NCI-H460 (cell line): ENCODE results near the gene PAK1. TPM values are rescaled to one million over a fixed set of nuclear protein-coding genes. Genes with fewer than 3 reads are reported as not detected.

Source experiments
- DNase-seq: peaks from one replicate; pipeline ENCODE4 v3.0.0-alpha.2; 2016; ENCODE audit warnings: low read depth; ENCODE audit errors: extremely low read depth
- total RNA-seq: library from RNA; depleted of rRNA; stranded (reverse); fragments of >200 nt; shearing (Covaris generic); gene quantifications from 2 replicates; pipeline ENCODE4 v1.2.3, GENCODE V29; 2014

Gene PAK1
- total RNA-seq, 1 experiment from 2014 or later, result 18.4 TPM

DNA sequence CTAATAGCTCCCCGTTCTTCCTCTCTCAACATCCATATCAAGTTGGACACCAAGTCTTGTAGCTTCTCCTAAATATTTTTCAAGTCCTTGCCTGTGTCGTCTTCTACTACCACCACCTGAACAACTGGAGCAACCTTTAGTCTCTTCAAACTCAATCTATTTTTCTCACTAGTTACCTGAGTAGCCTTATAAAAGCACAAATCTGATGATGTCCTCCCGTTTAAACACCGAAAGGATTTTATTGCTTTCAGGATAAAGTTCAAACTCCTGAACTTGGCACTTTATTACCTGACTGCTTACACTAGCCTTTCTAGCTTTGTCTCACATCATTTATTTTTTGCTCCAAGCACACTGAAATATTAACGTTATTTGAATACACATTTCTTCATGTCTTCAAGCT lies 1.3 kb upstream of the PAK1 start:
- no peak for DNase-seq

DNA sequence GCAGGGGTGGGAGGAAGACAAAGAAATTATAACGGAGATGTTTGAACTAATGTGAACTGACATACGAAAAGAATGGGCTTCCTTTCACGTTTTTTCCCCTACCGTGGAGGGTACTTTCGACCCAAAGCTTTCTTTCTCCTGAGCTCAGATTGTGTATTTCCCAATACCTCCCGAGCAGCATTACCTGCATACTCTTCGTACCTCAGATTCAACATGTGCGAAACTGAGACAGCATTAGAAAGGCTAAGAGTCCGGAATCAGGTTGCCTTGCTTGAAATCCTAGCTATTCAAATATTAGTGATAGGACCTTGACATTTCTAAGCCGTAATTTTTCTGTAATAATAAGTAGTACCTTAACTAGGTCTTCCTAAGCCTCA lies 778 bp upstream of the PAK1 start:
- no peak for DNase-seq

DNA sequence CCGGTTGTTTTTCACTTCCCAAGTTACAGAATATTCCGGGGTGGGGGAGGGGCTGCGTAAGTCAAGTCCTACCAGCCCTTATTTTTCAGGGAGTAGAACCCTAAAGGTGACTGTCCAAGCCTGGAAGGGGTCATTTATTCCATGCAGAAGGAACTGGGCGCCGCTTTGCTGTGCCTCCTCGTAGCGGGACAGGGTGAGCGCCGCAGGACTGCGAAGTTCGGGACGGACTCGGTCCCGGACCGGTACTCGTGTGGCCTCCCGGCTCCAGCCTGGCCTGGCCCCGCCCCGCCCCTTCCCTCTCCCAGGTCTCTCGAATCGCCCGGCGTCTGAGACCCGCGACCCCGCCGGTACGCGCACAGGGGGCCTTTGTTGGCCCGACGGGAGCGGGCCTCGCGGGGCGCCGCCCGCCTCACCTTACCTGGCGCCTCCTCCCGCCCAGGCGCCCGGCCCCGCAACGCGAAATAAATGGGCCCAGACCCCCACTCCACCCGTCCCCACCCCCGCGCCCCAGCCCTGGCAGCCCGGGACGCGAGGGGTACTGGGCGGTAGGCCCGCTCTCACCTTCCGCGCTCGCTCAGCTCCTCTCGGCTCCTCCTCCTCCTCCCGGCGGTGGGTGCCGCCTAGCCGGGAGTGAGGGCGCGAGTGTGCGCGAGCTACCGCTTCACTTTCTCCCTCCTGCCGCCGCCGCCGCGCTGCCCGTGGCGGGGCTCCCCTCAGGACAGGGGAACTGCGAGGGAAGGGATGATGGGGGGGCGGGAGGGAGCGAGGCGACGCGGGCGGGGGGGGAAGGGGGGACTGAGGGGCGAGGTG lies 698 bp downstream of the PAK1 start:
- no peak for DNase-seq

DNA sequence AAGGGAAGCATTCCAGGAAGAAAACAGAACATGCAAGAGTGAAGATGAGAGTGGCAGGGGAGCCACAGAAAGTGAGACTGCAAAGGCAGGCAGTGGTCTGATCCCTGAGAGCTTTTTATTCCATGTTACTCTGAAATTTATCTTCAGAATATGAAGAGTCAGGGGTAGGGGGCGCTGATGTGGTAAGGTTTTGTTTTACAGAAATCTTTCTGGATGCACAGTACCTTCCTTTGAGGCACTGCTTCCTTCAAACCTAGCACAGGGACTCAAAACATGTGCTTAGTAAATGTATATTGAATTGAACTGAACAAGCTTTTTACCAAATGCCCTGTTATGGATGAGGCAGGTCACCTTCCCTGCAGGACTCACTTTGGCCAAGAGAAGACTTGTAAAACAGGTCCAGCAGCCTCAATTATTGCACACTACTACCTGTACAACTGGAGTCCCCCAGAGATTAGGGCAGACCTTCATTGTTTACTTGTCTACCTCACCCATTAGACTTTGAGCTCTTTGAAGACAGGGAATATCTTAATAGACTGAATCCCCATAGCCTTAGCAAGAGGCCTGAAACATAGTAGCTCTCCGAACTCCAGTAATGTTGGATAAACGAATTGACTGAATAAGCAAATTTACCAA lies 2.2 kb downstream of the PAK1 start:
- DNase-seq, result no peak

DNA sequence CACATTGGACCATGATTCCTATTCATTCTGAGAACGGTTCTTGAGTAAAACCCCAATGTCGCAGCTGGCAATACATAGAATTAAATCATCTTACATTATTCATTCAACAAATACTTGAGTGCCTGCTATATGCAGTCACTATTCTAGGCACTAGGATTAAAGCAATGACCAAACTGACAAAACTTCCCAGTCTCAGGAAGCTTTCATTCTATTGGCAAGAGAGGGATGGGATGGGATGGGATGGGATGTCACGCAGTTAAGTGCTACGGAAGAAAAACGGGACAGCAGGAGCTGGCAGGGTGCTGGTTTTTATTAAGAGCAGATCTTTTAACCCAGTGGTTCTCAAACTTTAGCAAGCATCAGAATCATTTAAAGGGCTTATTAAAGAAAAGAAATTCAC lies 2.9 kb downstream of the PAK1 start:
- DNase-seq, result no peak

DNA sequence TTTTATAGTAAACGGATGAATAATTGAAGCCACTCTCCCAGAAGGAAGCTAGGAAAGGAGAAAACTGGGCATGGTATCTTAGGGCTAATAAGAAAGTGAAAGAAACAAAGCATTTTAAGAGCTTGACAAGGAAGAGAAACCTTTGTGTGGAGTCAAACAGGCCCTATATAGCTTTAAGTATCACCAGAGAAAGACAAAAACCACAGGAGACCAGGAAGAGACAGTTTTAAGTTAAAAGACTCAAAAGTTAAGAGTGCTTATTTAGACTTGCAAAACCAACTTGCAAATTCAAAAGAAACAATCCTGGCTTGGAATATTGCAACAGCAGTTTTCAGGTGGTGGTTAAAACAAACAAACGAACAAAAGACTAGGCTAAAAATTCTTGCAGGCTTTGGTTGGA lies 3.4 kb downstream of the PAK1 start:
- no peak for DNase-seq

DNA sequence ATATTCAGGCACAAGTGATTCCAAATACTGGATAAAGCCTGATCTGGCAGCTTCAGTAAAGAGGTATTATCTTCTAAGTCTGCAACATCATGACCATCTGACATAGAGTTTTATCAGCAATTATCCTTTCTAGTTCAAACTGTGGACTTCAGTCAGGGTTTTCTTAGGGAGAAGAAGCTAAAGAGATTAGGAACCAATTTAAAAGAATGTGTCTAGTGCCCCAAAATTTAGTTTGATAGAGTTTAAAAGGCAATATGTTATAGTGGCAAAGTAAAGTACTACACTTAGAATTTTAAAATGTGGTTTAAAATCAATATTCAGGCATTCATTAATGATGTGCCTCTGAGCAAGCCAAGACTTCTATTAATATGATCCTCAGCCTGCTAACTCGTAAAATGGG lies 5.4 kb downstream of the PAK1 start:
- DNase-seq, result no peak

DNA sequence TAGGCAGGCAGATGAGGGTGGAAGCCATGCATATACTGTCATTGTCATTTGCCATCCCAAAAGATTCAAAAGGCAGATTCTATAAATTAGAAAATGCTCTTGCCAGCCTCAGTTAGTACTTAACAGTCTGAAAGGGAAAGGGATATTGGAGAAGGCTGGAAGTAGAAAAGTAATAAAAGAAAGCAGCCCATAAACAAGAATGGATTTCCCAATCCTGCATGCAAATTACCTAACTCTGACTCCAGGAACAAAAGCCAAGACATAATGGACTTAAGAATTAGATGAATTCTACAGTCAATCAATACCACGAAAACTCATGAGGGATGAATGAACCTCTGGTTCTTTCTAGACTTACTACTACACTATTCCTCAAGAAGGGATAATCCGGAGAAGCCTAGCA lies 5.9 kb downstream of the PAK1 start:
- no peak for DNase-seq

DNA sequence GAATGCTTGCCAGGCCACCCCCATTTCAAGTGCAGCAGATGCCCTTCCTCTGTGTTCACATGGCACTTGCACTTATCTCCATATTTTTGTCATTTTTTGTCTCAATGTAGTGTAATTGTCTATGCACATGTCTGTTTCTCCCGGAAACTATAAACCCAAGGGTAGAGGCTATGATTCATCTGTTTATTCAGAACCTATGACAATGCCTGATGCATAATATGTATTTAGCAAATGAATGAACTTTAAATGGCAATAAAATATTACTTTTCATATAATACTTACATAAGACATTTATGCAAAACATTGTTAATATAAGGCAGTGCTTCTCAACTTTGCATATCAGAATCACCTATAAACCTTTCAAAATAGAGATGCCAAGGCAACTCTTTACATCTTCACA lies 6.7 kb downstream of the PAK1 start:
- DNase-seq, result no peak

DNA sequence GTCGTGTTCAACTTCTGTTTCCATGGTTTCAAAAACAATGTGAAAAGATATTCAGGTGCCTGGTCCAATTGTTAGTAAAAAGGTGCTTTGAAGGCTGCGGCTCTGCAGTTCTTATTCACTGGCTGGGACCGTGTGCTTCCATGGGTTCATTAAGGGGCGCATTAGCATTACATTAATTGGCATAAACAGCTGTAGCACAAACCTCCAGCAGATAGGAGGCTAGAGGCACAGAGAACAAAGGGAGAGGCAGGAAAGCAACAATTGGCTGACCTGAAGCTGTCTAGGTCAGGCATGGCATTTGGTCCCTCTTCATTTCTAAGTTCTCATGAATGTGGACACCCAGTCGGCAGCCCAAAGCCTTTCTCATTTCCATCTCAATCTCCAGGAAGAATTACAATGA lies 16.6 kb downstream of the PAK1 start:
- no peak for DNase-seq

DNA sequence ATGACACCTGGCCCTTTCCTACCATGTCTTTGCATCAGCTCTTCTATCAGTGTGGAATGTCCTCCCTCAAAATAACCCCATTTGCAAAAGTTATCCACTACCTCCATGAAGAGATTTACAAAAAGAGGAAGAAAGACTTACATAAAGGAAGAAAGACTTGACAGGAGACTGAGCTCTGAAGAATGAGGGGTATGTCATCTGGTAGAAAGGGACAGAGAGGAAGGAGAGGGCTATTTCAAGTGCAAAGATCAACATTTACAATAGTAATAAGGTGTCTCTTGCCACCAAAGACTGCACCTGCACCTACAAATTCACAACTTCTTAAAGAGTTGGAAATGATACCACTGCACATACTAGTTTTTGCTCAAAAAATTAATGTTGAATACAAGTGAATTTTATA lies 18.2 kb downstream of the PAK1 start:
- DNase-seq, result no peak

DNA sequence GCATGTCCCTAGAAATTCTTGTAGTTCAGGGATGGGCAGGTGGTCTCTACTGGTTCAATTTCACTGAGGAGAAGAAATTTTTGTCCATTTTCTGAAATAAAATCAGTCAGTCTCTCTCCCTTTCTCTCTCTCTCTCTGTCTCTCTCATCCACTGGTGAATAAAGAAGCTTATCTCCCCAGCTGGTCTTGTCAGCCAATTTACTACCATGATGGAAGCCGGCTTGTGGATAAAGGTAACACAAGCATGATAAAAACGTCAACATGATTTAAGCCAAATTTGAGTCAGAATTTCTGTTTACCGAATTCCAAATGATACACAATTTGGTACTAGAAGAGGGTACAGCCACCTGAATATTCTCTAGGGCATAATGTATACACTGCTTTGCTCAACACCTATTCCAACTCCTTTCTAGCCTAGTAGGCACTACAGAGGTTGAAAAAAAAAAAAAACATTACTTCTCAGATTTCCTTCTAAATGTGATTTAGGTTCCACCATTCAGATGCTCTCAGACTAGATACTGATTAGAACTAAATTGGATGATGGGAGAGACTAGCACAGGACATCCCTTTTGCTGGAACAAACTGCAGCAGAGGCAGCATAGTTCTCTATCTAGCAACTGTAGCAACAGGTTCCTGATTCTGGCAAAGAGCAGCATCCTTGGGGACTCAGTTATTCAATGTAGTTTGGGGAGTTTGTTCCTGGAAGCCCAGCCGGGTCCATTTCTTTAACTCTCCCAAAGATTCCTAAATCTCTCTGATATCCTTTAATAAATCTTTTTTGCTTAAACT lies 18.8 kb downstream of the PAK1 start:
- DNase-seq, result no peak

DNA sequence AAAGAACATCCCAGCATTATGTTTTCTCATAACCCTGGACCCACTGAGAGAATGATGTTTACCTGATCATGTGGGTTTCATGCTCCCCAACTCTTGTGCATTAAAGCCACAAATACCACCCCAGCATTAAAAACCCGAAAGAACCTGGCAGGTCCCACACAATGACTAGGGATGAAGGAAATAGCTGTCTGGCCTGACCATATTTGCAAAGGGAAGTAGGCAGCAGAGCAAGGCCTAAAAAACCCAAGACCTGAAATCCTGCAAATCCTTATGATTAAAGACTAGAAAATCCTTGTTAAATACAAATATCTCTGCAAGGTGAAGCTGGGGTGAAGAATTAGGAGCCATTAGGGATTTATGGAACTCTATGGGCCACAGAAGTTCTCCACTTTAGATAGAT lies 23.7 kb downstream of the PAK1 start:
- no peak for DNase-seq

DNA sequence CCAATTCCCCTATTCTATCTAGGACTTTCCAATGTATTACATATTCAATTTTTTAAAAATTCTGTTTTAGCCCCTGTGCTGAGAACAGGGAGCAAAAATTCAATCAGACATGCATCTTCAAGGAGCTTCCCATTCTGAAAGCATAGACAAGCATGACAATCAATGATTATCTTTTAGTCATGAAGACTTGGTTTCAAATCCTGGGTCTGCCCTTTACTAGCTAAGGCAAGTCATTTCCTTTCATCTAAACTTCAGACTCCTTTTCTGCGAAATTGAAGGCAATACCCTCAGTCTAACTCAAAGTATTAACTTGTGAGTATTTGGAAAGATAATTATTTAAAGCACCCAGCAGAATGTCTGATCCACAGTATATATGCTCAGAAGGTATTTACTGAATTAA lies 24.1 kb downstream of the PAK1 start:
- no peak for DNase-seq

DNA sequence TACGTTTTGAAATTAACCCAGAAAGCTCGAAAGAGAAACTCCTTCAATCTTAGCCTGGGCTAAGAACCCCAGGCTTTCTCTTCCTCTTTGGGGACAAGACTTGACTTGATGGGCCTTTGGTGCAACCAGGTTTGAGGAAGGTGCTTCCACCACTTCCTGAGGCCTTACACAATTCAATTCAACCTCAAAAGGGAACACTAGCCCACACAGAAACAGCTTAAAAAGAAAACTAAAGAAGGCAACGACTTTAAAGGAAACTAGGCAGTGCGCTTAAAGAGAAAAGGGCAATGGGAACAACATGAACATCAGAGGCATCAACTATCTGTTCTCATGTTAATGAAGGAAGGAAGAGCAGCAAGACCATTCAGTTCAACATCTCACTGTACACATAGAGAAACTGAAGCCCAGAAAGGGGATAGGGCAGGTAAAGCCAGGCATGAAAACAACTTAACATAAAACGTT lies 24.8 kb downstream of the PAK1 start:
- DNase-seq, result no peak

DNA sequence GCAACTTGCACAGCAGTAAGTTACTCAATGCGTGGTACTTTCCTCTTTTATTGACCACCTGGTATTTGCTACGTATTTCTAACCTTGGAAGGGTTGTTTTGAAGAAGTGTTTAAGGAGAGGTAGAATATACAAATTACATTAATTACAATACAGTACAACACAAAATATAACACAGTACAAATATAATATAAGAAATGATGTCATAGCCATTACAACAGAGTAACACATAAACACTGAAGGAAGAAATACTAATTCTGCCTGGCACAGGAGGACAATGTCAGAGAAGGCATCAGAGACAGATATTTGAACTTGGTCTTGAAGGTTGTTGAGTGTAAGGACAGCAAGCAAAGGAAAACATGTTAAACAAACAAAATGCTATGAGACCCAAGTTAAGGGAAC lies 25.6 kb downstream of the PAK1 start:
- DNase-seq, result no peak

DNA sequence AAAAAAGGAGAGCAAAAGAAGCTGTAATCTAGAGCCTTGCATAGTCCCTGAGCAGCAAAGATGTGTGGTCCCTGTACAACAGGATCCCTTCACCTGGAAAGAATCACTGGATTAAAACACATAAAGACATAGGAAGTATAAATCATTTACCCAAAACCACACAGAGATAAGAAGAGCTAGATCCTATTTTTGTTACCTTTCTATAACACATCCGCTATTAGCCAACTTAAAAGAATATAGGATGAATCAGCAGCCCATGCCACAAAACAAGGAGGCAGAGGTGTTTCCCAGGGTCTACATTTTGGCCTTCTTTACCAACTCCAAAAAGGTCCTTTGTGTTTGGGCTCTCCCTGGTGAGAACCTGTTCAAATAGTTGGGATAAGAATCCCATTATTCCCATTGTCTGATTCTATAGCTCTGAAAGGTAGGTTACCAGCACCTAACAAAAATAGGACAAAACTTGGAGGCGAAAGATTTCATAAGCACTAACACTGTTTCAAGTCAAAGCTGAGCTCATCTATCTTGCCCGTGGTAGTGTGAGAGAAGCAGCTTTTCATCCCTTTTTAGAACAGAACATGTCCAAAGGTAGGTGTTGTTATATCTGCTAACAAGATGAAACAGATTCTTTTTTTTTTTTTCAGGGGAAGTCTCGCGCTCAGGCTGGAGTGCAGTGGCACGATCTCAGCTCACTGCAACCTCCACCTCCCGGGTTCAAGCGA lies 26.8 kb downstream of the PAK1 start:
- no peak for DNase-seq

DNA sequence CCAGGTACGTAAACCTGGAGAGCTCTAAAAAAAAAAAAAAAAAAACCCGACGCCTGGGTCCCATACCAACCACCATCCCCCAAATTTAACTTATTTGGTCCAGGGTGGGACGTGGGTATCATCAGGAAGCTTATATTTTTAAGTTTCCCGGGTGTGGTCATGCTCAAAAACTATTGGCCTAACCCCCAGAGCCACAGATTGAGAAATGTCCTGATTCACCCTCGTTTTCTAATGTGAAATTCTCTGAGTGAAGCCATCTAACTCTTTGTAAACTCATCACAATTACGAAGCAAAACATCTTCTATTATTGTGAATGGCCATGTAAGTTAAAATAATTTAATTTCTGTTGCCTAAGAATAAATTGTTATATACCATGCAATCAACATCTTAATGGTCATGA lies 29.6 kb downstream of the PAK1 start:
- no peak for DNase-seq

DNA sequence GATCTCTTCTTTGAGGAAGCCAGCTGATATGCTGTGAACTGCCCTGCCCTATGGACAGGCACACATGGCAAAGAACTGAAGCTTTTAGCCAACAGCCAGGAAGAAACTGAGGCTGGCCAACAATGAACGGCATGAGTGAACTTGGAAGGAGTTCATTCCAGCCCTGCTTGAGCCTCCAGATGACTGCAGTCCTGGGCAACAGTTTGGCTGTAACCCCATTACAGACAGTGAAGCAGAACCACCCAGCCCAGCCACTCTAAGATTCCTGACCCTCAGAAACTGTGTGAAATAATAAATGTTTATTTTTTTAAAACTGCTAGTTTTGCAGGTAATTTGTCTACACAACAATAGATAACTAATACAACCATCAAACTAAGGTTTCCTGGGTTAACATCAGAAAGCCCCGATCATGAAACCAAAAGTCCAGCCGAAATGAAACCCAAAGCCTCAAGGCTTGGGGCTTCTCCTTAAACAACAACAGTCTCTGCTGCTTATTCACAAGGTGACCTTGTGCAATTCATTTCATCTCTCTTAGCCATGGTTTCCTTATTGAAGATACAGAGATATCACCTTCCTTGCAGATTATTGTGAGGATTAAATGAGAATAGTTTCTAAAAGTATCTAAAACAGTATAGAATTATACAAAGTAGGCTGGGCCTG lies 31.4 kb downstream of the PAK1 start:
- no peak for DNase-seq

DNA sequence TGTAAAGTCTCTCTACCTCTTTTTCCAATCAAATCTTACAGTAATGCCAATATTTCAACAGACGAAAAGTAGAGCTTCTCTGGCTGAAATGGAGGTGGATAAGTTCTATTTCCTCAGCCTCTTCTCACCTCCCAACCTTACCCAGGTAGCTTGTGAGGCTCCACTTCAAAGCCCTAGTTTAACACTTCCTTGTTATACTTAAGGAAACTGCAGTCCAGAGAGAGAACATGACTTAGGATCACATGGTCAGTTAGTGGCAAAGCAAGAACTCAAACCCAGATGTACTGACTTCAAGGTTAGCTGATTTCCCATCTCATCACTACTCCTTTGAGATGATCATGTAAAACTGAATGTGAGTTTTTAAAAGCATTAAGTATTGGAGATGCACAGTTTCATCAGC lies 32.5 kb downstream of the PAK1 start:
- no peak for DNase-seq

DNA sequence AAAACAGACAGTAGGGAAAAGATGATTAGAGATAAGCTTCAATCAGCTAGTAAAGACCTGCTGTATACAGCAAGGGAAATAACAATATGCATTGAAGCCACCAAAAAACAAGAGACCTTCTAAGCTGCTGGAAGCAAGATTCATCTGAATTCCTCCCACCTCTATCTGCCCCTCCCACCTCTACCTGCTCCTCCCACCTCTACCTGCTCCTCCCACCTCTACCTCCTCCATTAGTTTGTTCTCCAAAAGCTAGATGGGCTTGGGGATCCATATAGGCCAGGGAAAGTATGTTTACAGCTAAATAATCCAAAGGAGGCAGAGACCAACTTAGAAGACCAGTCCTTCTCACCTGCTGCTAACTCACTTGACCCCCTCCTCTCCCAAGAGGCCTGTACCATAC lies 33.2 kb downstream of the PAK1 start:
- DNase-seq, result no peak
